ENCODE data around the gene HOXC9.

DNA sequence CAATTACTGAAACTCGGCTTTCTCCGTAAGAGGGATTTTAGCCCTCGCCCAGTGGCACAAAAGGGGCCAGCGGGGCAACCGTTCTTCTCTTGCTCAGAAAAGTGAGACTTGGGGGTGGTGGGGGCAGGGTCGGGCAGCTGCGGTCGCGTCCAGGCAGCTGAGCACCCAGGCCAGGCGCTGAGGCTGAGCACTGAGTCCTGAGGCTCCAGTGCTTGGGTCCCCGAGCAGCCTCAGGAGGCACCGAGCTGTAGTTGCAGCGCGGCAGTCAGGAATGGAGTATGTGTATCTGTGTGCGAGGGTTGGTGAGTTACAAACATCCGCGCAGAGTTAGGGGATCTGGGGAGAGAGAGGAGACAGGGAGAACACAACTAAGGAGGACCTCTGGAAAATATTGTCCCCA lies 24.2 kb downstream of the HOXC9 start:
- no peak for TF ChIP-seq POLR2A (IDR thresholded peaks at IDR 0.05)
- TF ChIP-seq, protein P1, sequence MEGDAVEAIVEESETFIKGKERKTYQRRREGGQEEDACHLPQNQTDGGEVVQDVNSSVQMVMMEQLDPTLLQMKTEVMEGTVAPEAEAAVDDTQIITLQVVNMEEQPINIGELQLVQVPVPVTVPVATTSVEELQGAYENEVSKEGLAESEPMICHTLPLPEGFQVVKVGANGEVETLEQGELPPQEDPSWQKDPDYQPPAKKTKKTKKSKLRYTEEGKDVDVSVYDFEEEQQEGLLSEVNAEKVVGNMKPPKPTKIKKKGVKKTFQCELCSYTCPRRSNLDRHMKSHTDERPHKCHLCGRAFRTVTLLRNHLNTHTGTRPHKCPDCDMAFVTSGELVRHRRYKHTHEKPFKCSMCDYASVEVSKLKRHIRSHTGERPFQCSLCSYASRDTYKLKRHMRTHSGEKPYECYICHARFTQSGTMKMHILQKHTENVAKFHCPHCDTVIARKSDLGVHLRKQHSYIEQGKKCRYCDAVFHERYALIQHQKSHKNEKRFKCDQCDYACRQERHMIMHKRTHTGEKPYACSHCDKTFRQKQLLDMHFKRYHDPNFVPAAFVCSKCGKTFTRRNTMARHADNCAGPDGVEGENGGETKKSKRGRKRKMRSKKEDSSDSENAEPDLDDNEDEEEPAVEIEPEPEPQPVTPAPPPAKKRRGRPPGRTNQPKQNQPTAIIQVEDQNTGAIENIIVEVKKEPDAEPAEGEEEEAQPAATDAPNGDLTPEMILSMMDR (IDR thresholded peaks at IDR 0.05), result no peak
